ENCODE measurements around the gene STON1.

GRCh38 chr2:48592067-48592466 is 62.1 kb downstream of the STON1 start:
- no peak for TF ChIP-seq MAX (IDR thresholded peaks at IDR 0.05)
- TF ChIP-seq REST (IDR thresholded peaks at IDR 0.05; ENCODE audit: low read depth) = no peak
- TF ChIP-seq TAF1 (IDR thresholded peaks at IDR 0.05; ENCODE audit: low read depth) = no peak
- TF ChIP-seq EP300 (IDR thresholded peaks at IDR 0.05; ENCODE audit: borderline replicate concordance) = no peak
